HK-2 (cell line): Measurements from ENCODE around the gene ACAP2.
"Not testable (repeated sequence)": the region's sequence is repeated elsewhere in the genome, so short reads cannot be mapped to it uniquely, and the experiment has no call there.

Source experiments
- DNase-seq: peaks from one replicate; pipeline ENCODE4 v3.0.0-alpha.2; 2018; ENCODE audit not compliant: unreplicated experiment

Gene ACAP2

GRCh38 chr3:195246581-195246995 lies 196.2 kb downstream of the ACAP2 start:
- DNase-seq, result no peak

- no peak for DNase-seq
Observed at GRCh38 chr3:195245531-195245951, 197.3 kb downstream of the ACAP2 start.

GRCh38 chr3:195241592-195242355 lies 201.0 kb downstream of the ACAP2 start:
- DNase-seq, result no peak

GRCh38 chr3:195240939-195241338 lies 201.9 kb downstream of the ACAP2 start:
- no peak for DNase-seq

- no peak for DNase-seq
Observed at GRCh38 chr3:195240171-195240701, 202.6 kb downstream of the ACAP2 start.

- DNase-seq, result no peak
Observed at GRCh38 chr3:195239121-195239520, 203.7 kb downstream of the ACAP2 start.

GRCh38 chr3:195238586-195239118 lies 204.2 kb downstream of the ACAP2 start:
- no peak for DNase-seq

GRCh38 chr3:195238081-195238571 lies 204.7 kb downstream of the ACAP2 start:
- DNase-seq, result no peak

- DNase-seq, result no peak
Observed at GRCh38 chr3:195236801-195237570, 205.8 kb downstream of the ACAP2 start.

- no peak for DNase-seq
Observed at GRCh38 chr3:195236076-195236798, 206.6 kb downstream of the ACAP2 start.

GRCh38 chr3:195230244-195230643 lies 212.6 kb downstream of the ACAP2 start:
- no peak for DNase-seq

- DNase-seq, result not testable (repeated sequence)
Observed at GRCh38 chr3:195228886-195229285, 213.9 kb downstream of the ACAP2 start.

- no peak for DNase-seq
Observed at GRCh38 chr3:195227871-195228270, 214.9 kb downstream of the ACAP2 start.

GRCh38 chr3:195226900-195227447 lies 215.8 kb downstream of the ACAP2 start:
- no peak for DNase-seq

- DNase-seq, result no peak
Observed at GRCh38 chr3:195226445-195226844, 216.4 kb downstream of the ACAP2 start.

- DNase-seq, result no peak
Observed at GRCh38 chr3:195224980-195225580, 217.7 kb downstream of the ACAP2 start.
